GM21447 (cell line): ENCODE measurements around the gene ACER1.
"Not testable (repeated sequence)": the region's sequence is repeated elsewhere in the genome, so short reads cannot be mapped to it uniquely, and the experiment has no call there.

Experiments
- ATAC-seq: cut with Tn5 transposase; IDR thresholded peaks from one replicate; pipeline ENCODE4 v1.9.1; 2021; ENCODE audit not compliant: unreplicated experiment

Gene ACER1

GRCh38 chr19:6358003-6358402, 24.6 kb upstream of the ACER1 start:
- no peak for ATAC-seq

- no peak for ATAC-seq
Observed at GRCh38 chr19:6357174-6357573, 23.8 kb upstream of the ACER1 start.

- not testable (repeated sequence) for ATAC-seq
Observed at GRCh38 chr19:6355321-6356040, 22.1 kb upstream of the ACER1 start.

- ATAC-seq = no peak
Observed at GRCh38 chr19:6354098-6354674, 20.8 kb upstream of the ACER1 start.

DNA sequence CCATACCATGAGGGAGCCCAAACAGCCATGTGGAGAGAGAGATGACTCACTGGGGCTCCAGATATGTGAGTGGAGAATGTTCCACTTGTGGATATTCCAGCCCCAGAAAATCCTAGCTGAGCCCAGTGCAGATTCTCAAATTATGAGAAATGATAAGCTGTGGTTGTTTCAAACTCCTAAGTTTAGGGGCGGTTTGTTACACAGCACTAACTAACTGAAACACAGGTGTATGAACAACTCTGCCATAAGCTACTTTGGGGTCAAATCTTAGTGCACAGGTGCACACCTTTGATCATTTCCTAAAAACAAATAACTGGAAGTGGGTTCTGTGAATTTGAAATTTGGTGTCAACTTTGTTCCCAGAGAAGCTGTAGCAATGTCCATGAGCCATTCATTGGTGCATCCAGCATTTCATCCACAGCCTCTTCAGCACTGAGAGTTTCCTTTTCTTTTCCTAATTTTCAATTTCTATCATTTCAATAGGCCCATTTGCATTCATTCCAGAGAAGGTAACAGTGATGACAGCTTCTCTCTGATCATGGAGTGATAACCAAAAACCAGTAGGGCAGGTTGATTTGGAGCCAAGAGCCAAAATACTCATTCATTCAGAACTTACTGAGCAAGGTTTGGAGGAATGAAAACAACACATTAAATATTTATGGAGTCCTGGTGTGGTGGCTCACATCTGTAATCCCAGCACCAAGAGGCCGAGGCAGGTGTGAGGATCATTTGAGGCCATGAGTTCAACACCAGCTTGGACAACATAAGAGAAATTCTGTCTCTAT, 19.2 kb upstream of the ACER1 start:
- no peak for ATAC-seq

DNA sequence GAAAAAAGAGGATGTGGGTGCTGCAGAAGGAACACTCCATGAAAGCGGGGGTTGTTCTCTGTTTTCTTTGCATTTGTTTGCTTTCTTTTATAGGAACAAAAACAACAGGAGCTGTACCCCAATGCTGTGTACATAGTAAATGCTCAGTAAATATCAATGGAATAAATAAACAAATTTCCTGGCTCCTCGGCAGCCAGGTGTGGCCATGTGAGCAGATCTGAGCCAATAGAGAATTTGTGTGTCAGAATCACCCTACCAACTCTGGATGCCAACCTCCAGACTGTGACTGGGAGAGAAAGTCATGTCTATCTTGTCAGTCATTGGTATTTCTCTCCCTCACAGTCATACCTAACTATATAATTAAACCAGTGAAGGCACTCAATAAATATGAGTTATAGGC, 17.3 kb upstream of the ACER1 start:
- no peak for ATAC-seq

- not testable (repeated sequence) for ATAC-seq
Observed at GRCh38 chr19:6349271-6349670, 15.9 kb upstream of the ACER1 start.

- ATAC-seq = no peak
Observed at GRCh38 chr19:6343462-6343861, 10.1 kb upstream of the ACER1 start.

- ATAC-seq = no peak
Observed at GRCh38 chr19:6340493-6341201, 7.2 kb upstream of the ACER1 start.

- no peak for ATAC-seq
Observed at GRCh38 chr19:6334490-6335285, 1.3 kb upstream of the ACER1 start.

GRCh38 chr19:6326815-6327214, 6.6 kb downstream of the ACER1 start:
- ATAC-seq = no peak

GRCh38 chr19:6325614-6326013, 7.8 kb downstream of the ACER1 start:
- ATAC-seq = no peak

- ATAC-seq = no peak
Observed at GRCh38 chr19:6324757-6325156, 8.7 kb downstream of the ACER1 start.

DNA sequence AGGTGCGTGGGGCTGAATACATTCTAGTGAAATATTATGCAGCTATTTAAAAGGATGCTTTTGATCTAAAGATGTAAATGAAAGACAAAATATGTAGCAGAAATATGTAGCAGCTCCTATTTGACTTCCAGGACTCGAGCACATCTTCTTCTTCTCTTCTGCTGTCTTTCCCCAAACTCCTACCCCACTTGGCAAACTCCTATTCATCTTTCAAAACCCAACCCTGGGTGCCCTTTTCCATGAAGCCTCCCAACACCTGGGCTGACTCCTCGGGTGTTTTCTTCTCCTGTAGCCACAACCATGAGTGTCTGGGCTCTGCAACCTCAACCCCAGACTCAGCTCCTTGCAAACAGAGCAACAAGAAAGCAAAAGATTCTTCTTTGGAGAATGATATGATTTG, 11.1 kb downstream of the ACER1 start:
- no peak for ATAC-seq

DNA sequence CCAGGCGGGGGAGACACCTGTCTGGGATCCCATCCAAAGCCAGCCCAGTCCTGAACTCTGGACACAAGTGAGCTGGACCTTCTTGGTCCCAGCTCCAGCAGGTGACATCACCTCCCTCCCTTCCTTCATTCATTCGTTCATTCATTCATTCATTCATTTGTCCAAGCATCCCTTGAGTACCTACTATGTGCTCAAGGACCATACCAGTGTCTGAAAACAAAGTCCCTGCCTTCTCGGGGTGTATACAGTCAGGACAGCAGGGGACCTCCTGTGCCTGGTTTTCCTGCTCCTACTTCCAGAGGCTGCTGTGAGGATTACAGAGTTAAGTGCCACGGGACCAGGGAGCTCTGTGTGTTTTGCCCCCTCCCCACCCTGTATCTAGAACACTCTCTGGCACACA, 14.0 kb downstream of the ACER1 start:
- no peak for ATAC-seq

DNA sequence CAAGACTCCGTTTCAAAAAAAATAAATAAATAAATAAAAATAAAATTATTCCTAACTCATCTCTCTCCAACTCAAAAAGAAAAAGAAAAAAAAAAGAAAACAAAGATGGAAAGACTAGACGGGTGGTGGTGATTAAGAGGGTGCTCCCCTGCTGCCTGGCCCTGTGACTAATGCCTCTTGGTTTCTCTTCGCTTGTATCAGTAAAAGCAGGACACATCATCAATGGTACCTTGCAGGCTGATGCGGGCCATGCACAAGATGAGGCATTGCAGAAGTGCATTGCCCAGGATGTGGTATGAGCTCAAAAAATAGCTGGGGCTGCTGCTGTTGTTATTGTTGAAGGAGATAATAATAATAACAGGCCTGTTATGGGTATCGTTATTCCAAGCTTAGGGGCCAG, 14.6 kb downstream of the ACER1 start:
- no peak for ATAC-seq

DNA sequence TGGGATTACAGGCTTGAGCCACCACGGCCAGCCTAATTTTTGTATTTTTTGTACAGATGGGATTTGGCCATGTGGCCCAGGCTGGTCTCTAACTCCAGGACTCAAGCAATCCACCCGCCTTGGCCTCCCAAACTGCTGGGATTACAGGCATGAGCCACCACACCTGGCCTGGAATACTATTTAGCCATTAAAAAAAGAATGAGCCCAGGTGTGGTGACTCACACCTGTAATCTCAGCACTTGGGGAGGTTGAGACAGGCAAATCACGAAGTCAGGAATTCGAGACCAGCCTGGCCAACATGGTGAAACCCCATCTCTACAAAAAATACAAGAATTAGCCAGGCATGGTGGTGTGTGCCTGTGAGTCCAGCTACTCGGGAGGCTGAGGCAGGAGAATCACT, 17.8 kb downstream of the ACER1 start:
- ATAC-seq = not testable (repeated sequence)

GRCh38 chr19:6313398-6313969, 19.9 kb downstream of the ACER1 start:
- no peak for ATAC-seq

DNA sequence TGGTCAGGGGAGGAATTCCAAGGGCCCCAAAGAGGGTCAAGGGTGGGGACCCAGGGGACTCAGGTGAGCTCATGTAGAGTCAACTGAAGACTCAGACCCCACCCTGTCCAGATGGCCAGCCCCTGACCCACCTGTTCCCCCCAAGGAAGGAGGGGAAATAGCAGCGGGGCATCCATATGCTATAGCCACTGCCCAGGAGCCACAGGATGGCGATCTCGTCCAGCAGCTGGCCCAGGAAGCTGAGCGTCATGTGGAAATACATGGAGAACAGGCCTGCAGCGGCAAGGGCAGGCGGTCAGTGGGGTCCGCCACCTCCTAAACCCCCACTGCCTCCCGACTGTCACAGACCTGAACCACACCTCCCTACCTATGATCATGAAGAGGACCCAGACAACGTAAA, 21.4 kb downstream of the ACER1 start:
- ATAC-seq = no peak

- ATAC-seq = no peak
Observed at GRCh38 chr19:6298413-6298812, 35.0 kb downstream of the ACER1 start.
